Endodermal cell (in vitro differentiated cells): ENCODE measurements around the gene RPUSD2. TPM values are rescaled to one million over a fixed set of nuclear protein-coding genes. Genes with fewer than 3 reads are reported as not detected.

ENCODE experiments used
- DNase-seq: peaks from one replicate; pipeline ENCODE4 v3.0.0-alpha.2; 2017
- H3K27ac ChIP-seq: 2 replicates; pipeline ENCODE4 v1.5.1; 2013; ENCODE audit warnings: mild to moderate bottlenecking, low read depth, low read length, moderate library complexity
- H3K27me3 ChIP-seq: 2 replicates; pipeline ENCODE4 v1.6.1; 2013; ENCODE audit warnings: mild to moderate bottlenecking, low read length, moderate library complexity; ENCODE audit not compliant: insufficient read depth, control insufficient read depth, poor library complexity, severe bottlenecking
- H3K36me3 ChIP-seq: 2 replicates; pipeline ENCODE4 v1.7.0; 2013; ENCODE audit warnings: mild to moderate bottlenecking, low read length, moderate library complexity; ENCODE audit not compliant: control insufficient read depth, insufficient read depth
- H3K4me1 ChIP-seq: one replicate; pipeline ENCODE4 v1.7.0; 2013; ENCODE audit warnings: low read length; ENCODE audit not compliant: control insufficient read depth, insufficient read depth
- H3K4me3 ChIP-seq: 2 replicates; pipeline ENCODE4 v1.5.1; 2013; ENCODE audit warnings: mild to moderate bottlenecking, low read length, moderate library complexity
- H3K9ac ChIP-seq: 2 replicates; pipeline ENCODE4 v1.6.1; 2013; ENCODE audit warnings: mild to moderate bottlenecking, low read length, moderate library complexity; ENCODE audit not compliant: poor library complexity, severe bottlenecking; ENCODE audit errors: extremely low read depth
- H3K9me3 ChIP-seq: 2 replicates; pipeline ENCODE4 v1.6.1; 2013; ENCODE audit warnings: mild to moderate bottlenecking, low read length, moderate library complexity; ENCODE audit not compliant: control insufficient read depth
- H3K27ac Mint-ChIP-seq: 2 replicates; pipeline ENCODE4 v1.8.0; 2020; ENCODE audit warnings: mixed read lengths
- H3K27me3 Mint-ChIP-seq: 2 replicates; pipeline ENCODE4 v1.8.0; 2021; ENCODE audit warnings: mild to moderate bottlenecking, mixed read lengths; ENCODE audit not compliant: insufficient read depth
- H3K36me3 Mint-ChIP-seq: 2 replicates; pipeline ENCODE4 v1.8.0; 2020; ENCODE audit warnings: low read depth, mixed read lengths
- H3K4me1 Mint-ChIP-seq: 2 replicates; pipeline ENCODE4 v1.8.0; 2020; ENCODE audit warnings: mixed read lengths
- H3K4me3 Mint-ChIP-seq: 2 replicates; pipeline ENCODE4 v1.8.0; 2020; ENCODE audit warnings: mild to moderate bottlenecking, moderate library complexity, mixed read lengths
- H3K9me3 Mint-ChIP-seq: 2 replicates; pipeline ENCODE4 v1.8.0; 2020; ENCODE audit warnings: mild to moderate bottlenecking, mixed read lengths
- WGBS, 2 experiments: methylation state at CpG; one replicate each; pipeline versions ENCODE4 v1.1.5 to v1.1.7; 2013; ENCODE audit warnings: missing lambda C conversion rate in 2 of 2, mixed read lengths in 1 of 2; ENCODE audit not compliant: insufficient coverage in 1 of 2, insufficient read length in 1 of 2; 5-methylcytosine and 5-hydroxymethylcytosine counted together
- total RNA-seq, 2 donors: library from RNA; stranded (reverse); fragmentation: NEBNext Ultra II Directional in 1 of 2; extraction: Animal tissue kit (Norgen Biotek cat#: 25700) in 1 of 2; gene quantifications; 2 replicates in 1 of 2; 3 replicates in 1 of 2; pipeline ENCODE4 v1.2.1, GENCODE V29; 2021
- TF ChIP-seq, protein P1 (sequence below): fragments of 200-600 bp; sonication (generic); conservative IDR thresholded peaks from 2 replicates; pipeline ENCODE4 v1.5.0; 2021; ENCODE audit warnings: antibody characterized with exemption, mild to moderate bottlenecking

Gene RPUSD2
- total RNA-seq, 2 donors from 2014 or later = 16.5 to 20.5 TPM

GRCh38 chr15:40595773-40596172 lies 26.7 kb downstream of the RPUSD2 start:
- Histone ChIP-seq H3K27me3 (no peaks in the 10 kb centered on the region), H3K27ac (no peak overlapping the region), H3K4me1 (peaks cover 2% of the 10 kb centered on the region), H3K4me3 (peak overlapping the region; percentile 97), H3K9ac (no peak overlapping the region), H3K36me3 (no peaks in the 10 kb centered on the region), H3K9me3 (no peaks in the 10 kb centered on the region)
- DNase-seq = no peak
- Mint-ChIP-seq H3K27me3 (no peaks in the 10 kb centered on the region), H3K9me3 (no peaks in the 10 kb centered on the region), H3K27ac (no peak overlapping the region), H3K36me3 (no peaks in the 10 kb centered on the region), H3K4me3 (no peak overlapping the region), H3K4me1 (peaks cover 10% of the 10 kb centered on the region)
- TF ChIP-seq, protein P1, sequence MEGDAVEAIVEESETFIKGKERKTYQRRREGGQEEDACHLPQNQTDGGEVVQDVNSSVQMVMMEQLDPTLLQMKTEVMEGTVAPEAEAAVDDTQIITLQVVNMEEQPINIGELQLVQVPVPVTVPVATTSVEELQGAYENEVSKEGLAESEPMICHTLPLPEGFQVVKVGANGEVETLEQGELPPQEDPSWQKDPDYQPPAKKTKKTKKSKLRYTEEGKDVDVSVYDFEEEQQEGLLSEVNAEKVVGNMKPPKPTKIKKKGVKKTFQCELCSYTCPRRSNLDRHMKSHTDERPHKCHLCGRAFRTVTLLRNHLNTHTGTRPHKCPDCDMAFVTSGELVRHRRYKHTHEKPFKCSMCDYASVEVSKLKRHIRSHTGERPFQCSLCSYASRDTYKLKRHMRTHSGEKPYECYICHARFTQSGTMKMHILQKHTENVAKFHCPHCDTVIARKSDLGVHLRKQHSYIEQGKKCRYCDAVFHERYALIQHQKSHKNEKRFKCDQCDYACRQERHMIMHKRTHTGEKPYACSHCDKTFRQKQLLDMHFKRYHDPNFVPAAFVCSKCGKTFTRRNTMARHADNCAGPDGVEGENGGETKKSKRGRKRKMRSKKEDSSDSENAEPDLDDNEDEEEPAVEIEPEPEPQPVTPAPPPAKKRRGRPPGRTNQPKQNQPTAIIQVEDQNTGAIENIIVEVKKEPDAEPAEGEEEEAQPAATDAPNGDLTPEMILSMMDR = no peak
- 94 to 100% methylated on average over 2 to 5 of the region's 5 CpGs for WGBS, 2 experiments

GRCh38 chr15:40597024-40597423 lies 27.9 kb downstream of the RPUSD2 start:
- 93 to 96% methylated on average over 2 of the region's 2 CpGs for WGBS, 2 experiments
- Mint-ChIP-seq H3K4me1 (peaks cover 4% of the 10 kb centered on the region), H3K27ac (no peak overlapping the region), H3K4me3 (no peak overlapping the region), H3K9me3 (no peaks in the 10 kb centered on the region), H3K36me3 (no peaks in the 10 kb centered on the region), H3K27me3 (no peaks in the 10 kb centered on the region)
- Histone ChIP-seq H3K4me1 (no peaks in the 10 kb centered on the region), H3K36me3 (no peaks in the 10 kb centered on the region), H3K9me3 (no peaks in the 10 kb centered on the region), H3K4me3 (no peak overlapping the region), H3K27me3 (no peaks in the 10 kb centered on the region), H3K27ac (no peak overlapping the region), H3K9ac (no peak overlapping the region)
- TF ChIP-seq, protein P1 = no peak
- no peak for DNase-seq

GRCh38 chr15:40598126-40598525 lies 29.0 kb downstream of the RPUSD2 start:
- H3K27ac Mint-ChIP-seq = no peak overlapping the region

More at GRCh38 chr15:40598126-40598525, 29.0 kb downstream of the RPUSD2 start:
- Histone ChIP-seq H3K27ac (no peak overlapping the region), H3K9me3 (no peaks in the 10 kb centered on the region), H3K9ac (no peak overlapping the region), H3K4me3 (no peak overlapping the region), H3K4me1 (no peaks in the 10 kb centered on the region), H3K27me3 (no peaks in the 10 kb centered on the region), H3K36me3 (no peaks in the 10 kb centered on the region)
- TF ChIP-seq, protein P1 = no peak
- H3K36me3 Mint-ChIP-seq = no peaks in the 10 kb centered on the region
- no peak for DNase-seq
- peaks cover 4% of the 10 kb centered on the region for H3K4me1 Mint-ChIP-seq
- H3K4me3 Mint-ChIP-seq = no peak overlapping the region
- H3K9me3 Mint-ChIP-seq = no peaks in the 10 kb centered on the region
- WGBS, 2 experiments = 61 to 100% methylated on average over 1 to 3 of the region's 3 CpGs
- no peaks in the 10 kb centered on the region for H3K27me3 Mint-ChIP-seq
